ENCODE measurements around the gene NRIP3.
A peak's percentile ranks its signal among the peaks of the same experiment; 100 is the strongest.
"Not testable (repeated sequence)": the region's sequence is repeated elsewhere in the genome, so short reads cannot be mapped to it uniquely, and the experiment has no call there.

The NRIP3 gene

DNA sequence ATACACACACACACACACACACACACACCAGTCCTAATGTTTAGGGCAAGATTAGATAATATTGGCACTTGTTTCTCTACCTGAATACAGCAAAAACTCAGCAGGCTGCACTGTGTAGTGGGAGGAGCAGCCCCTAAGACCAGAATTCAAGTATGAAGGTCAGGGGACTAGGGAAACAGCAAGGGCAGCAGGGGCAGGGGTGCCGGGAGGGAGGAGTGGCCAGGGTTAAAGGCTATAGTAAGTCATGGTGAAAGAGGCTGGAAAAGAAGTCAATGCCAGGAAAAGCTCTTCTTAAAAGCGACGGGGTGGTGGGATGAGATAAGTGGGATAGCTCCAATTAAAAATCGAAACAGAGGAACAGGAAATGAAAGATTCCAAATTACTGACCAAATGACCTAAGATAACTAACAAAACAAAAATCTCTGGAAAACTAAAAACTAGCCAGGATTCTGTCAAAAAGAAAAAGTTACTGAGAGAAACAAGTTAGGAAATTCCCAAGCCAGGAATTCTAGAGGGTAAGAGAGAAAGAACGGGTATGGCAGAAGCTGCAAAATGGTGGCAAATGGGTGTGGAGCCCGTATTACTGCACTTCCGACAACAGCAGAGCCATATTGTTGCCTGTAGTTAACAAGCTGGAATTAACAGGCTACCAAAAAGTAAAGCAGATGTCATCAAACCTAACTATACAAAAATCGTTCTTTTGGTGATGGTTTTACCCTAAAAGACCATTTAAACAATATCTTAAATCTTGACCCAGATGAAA, 62.3 kb downstream of the NRIP3 start:
- Histone ChIP-seq H3K4me3 (ENCODE audit: insufficient read length, low read depth) (no peak overlapping the region), H3K27me3 (ENCODE audit: insufficient read depth, insufficient read length) (no peaks in the 10 kb centered on the region), H3K9me3 (ENCODE audit: insufficient read depth, low read length) (no peaks in the 10 kb centered on the region), H3K36me3 (ENCODE audit: insufficient read depth, insufficient read length, low read length) (peaks cover 3% of the 10 kb centered on the region), H3K4me1 (ENCODE audit: insufficient read depth, insufficient read length) (no peaks in the 10 kb centered on the region), H3K9ac (ENCODE audit: insufficient read length, low read depth) (no peak overlapping the region)
- no peak for DNase-seq (ENCODE audit: low read depth, low spot score)
- TF ChIP-seq ZNF274 (IDR thresholded peaks at IDR 0.05; ENCODE audit: low read depth, low read length): no peak
- TF ChIP-seq SUZ12 (IDR thresholded peaks at IDR 0.05; ENCODE audit: extremely low read depth, insufficient read depth, insufficient read length): no peak
- TF ChIP-seq YY1 (IDR thresholded peaks at IDR 0.05; ENCODE audit: insufficient read depth, insufficient read length): no peak

DNA sequence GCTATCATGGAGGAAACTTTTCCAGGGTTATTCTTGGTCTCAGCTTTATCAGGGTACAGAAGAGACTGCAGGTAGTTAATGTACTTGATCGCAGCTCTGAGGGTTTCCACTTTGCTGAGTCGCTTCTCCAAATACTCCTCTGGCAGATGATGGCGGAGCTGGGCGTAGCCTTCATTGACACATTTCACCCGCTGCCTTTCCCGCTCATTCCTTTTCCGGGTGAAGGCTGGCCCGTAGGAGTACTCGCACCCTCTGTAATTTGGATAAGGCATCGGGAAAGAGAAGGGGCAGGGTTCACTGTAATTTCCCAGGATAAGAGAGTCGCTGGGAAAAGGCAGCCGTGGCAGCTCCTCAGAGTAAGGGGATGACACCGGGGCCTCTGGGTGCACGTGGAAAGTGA, 66.1 kb downstream of the NRIP3 start:
- H3K4me3 ChIP-seq (ENCODE audit: insufficient read length, low read depth): no peak overlapping the region
- no peak for DNase-seq (ENCODE audit: low read depth, low spot score)
- TF ChIP-seq YY1 (IDR thresholded peaks at IDR 0.05; ENCODE audit: insufficient read depth, insufficient read length) (no peak), SUZ12 (IDR thresholded peaks at IDR 0.05; ENCODE audit: extremely low read depth, insufficient read depth, insufficient read length) (no peak), ZNF274 (IDR thresholded peaks at IDR 0.05; ENCODE audit: low read depth, low read length) (no peak)
- no peaks in the 10 kb centered on the region for H3K9me3 ChIP-seq (ENCODE audit: insufficient read depth, low read length)
- no peak overlapping the region for H3K9ac ChIP-seq (ENCODE audit: insufficient read length, low read depth)
- H3K4me1 ChIP-seq (ENCODE audit: insufficient read depth, insufficient read length): peaks cover 3% of the 10 kb centered on the region
- H3K36me3 ChIP-seq (ENCODE audit: insufficient read depth, insufficient read length, low read length): peaks cover 3% of the 10 kb centered on the region
- H3K27me3 ChIP-seq (ENCODE audit: insufficient read depth, insufficient read length): no peaks in the 10 kb centered on the region

DNA sequence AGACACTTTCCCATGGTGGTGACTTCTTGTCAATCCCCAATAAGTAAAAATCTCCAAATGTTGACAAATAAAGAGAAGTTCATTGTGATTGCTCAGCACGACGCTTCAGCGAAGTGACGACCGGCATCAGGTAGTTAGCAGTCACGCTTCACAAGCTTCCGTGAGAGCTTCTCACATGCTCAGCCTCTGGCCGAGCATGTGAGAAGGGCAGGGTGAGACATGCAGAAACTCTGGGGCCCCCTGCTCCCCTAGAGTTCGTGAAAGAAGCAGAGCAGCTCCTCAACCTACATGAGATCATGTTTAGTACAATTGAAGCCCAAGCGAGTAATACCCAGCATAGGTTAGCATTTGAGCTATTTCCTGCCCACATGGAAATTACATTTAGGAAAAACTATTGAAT, 66.6 kb downstream of the NRIP3 start:
- peaks cover 6% of the 10 kb centered on the region for H3K36me3 ChIP-seq (ENCODE audit: insufficient read depth, insufficient read length, low read length)
- H3K4me1 ChIP-seq (ENCODE audit: insufficient read depth, insufficient read length): peaks cover 7% of the 10 kb centered on the region
- H3K9ac ChIP-seq (ENCODE audit: insufficient read length, low read depth): no peak overlapping the region
- TF ChIP-seq YY1 (IDR thresholded peaks at IDR 0.05; ENCODE audit: insufficient read depth, insufficient read length) (no peak), SUZ12 (IDR thresholded peaks at IDR 0.05; ENCODE audit: extremely low read depth, insufficient read depth, insufficient read length) (no peak), ZNF274 (IDR thresholded peaks at IDR 0.05; ENCODE audit: low read depth, low read length) (no peak)
- DNase-seq (ENCODE audit: low read depth, low spot score): no peak
- no peaks in the 10 kb centered on the region for H3K27me3 ChIP-seq (ENCODE audit: insufficient read depth, insufficient read length)
- H3K9me3 ChIP-seq (ENCODE audit: insufficient read depth, low read length): no peaks in the 10 kb centered on the region
- H3K4me3 ChIP-seq (ENCODE audit: insufficient read length, low read depth): no peak overlapping the region

DNA sequence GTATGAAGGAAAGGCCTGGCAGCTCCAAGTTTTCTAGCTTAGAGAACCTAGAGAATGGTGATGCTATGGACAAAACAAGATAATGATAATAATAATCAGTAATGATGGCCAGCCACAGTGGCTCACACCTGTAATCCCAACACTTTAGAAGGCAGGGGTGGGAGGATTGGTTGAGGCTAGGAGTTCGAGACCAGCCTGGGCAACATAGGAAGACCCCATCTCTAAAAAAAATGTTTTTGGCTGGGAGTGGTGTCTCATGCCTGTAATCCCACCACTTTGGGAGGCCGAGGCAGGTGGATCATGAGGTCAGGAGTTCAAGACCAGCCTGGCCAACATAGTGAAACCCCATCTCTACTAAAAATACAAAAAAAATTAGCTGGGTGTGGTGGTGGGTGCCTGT, 68.0 kb downstream of the NRIP3 start:
- H3K9ac ChIP-seq (ENCODE audit: insufficient read length, low read depth); H3K4me3 ChIP-seq (ENCODE audit: insufficient read length, low read depth); H3K36me3 ChIP-seq (ENCODE audit: insufficient read depth, insufficient read length, low read length); H3K4me1 ChIP-seq (ENCODE audit: insufficient read depth, insufficient read length); H3K9me3 ChIP-seq (ENCODE audit: insufficient read depth, low read length); DNase-seq (ENCODE audit: low read depth, low spot score); H3K27me3 ChIP-seq (ENCODE audit: insufficient read depth, insufficient read length): not testable (repeated sequence)

DNA sequence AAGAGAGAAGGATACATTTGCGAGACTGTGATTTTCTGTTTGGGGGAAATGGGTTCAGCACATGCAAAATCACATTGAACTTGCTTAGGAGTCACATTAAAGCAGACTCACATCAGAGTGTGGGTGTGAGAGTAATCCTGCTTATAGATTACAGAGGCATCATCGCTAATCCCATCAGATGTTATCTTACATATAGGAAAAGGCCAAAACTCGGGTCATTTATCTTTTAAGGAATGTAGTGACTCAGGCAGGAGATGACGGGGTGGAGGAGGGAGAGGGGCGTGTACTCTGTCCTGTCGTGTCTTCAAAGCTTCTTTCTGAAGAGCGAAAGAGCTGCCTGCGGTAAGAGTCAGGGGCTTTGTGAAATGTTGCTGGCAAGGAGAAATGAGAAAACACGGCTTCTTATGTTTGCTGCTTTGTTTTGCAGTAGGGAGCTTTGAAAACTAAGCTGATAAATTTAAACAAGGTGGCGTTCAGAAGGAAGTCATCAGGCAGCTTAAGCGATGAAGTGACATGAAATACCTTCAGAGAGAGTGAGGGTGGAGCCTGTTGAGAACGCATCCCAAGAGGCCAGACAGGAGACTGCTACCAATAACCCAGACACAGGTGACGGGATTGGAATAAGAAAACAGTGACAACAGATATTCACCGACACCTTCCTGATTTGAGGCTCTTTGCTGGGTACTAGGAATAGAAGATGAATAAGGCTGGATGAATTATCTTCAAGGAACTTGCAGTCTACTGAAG, 68.9 kb downstream of the NRIP3 start:
- Histone ChIP-seq H3K9ac (ENCODE audit: insufficient read length, low read depth) (no peak overlapping the region), H3K36me3 (ENCODE audit: insufficient read depth, insufficient read length, low read length) (peaks cover 8% of the 10 kb centered on the region), H3K4me1 (ENCODE audit: insufficient read depth, insufficient read length) (peaks cover 9% of the 10 kb centered on the region), H3K27me3 (ENCODE audit: insufficient read depth, insufficient read length) (no peaks in the 10 kb centered on the region), H3K9me3 (ENCODE audit: insufficient read depth, low read length) (no peaks in the 10 kb centered on the region), H3K4me3 (ENCODE audit: insufficient read length, low read depth) (no peak overlapping the region)
- no peak for TF ChIP-seq ZNF274 (IDR thresholded peaks at IDR 0.05; ENCODE audit: low read depth, low read length)
- no peak for TF ChIP-seq SUZ12 (IDR thresholded peaks at IDR 0.05; ENCODE audit: extremely low read depth, insufficient read depth, insufficient read length)
- no peak for TF ChIP-seq YY1 (IDR thresholded peaks at IDR 0.05; ENCODE audit: insufficient read depth, insufficient read length)
- no peak for DNase-seq (ENCODE audit: low read depth, low spot score)

DNA sequence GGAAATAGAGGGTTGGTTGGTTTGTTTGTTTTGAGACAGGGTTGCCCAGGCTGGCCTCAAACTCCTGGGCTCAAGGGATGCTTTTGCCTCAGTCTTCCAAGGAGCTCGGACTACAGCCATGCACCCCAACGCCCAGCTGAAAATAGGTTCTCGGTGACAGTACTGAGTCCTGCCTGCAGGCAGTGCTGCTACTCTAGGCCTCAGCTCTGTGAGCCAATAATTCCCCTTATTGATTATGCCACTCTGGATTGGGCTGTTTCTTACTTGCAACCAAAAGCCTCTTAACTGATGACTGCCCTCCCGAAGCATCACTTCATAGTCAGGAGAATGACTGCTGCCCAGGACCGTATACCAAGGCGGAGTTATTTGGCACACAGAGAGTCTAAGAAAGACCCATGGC, 69.9 kb downstream of the NRIP3 start:
- Histone ChIP-seq H3K9ac (ENCODE audit: insufficient read length, low read depth) (no peak overlapping the region), H3K36me3 (ENCODE audit: insufficient read depth, insufficient read length, low read length) (peaks cover 15% of the 10 kb centered on the region), H3K4me1 (ENCODE audit: insufficient read depth, insufficient read length) (peaks cover 9% of the 10 kb centered on the region), H3K4me3 (ENCODE audit: insufficient read length, low read depth) (no peak overlapping the region), H3K9me3 (ENCODE audit: insufficient read depth, low read length) (no peaks in the 10 kb centered on the region), H3K27me3 (ENCODE audit: insufficient read depth, insufficient read length) (no peaks in the 10 kb centered on the region)
- DNase-seq (ENCODE audit: low read depth, low spot score): no peak
- no peak for TF ChIP-seq YY1 (IDR thresholded peaks at IDR 0.05; ENCODE audit: insufficient read depth, insufficient read length)
- TF ChIP-seq SUZ12 (IDR thresholded peaks at IDR 0.05; ENCODE audit: extremely low read depth, insufficient read depth, insufficient read length): no peak
- no peak for TF ChIP-seq ZNF274 (IDR thresholded peaks at IDR 0.05; ENCODE audit: low read depth, low read length)

DNA sequence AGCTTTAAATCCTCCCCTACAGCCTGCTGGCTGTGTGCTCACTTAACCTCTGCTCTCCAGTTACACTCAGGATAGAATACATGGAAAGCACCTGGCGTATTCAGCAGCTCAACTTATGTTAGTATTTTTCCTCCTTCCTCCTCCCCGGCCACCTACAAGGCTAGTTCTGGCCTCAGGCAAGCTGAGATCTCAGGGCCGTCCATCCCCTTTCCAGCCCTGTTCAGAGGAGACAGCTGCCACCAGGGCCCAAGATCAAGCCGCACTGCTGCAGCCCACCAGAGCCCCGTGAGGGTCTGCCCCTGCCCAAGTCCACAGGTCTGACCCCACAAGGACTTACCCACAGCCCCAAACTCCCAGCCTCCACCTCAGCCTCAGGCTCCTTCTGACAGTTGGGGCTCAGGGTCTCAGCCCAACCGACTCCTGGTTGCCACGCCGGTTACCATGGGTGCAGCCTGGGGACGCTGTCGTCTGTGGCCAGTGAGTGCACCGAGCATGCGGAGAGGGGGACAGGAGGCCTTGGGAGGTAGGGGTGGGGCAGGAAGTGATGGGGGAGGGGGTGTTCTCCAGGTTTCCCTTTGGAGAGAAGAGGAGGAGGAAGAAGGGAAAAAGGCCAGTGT, 71.1 kb downstream of the NRIP3 start, which contains the start of gene C11orf16:
Gene C11orf16 (minus strand): TSS at position 384 of the 617 bp plus-strand sequence. CDS start 639 bp downstream, outside the sequence.
- H3K4me1 ChIP-seq (ENCODE audit: insufficient read depth, insufficient read length): peaks cover 9% of the 10 kb centered on the region
- no peak for DNase-seq (ENCODE audit: low read depth, low spot score)

More for the DNA sequence above, 71.1 kb downstream of the NRIP3 start, which contains the start of gene C11orf16:
- Histone ChIP-seq H3K27me3 (ENCODE audit: insufficient read depth, insufficient read length) (no peaks in the 10 kb centered on the region), H3K9ac (ENCODE audit: insufficient read length, low read depth) (peak within 1 kb of the TSS; percentile 10), H3K36me3 (ENCODE audit: insufficient read depth, insufficient read length, low read length) (peaks cover 15% of the 10 kb centered on the region), H3K4me3 (ENCODE audit: insufficient read length, low read depth) (no peak within 1 kb of the TSS), H3K9me3 (ENCODE audit: insufficient read depth, low read length) (no peaks in the 10 kb centered on the region)
- TF ChIP-seq SUZ12 (IDR thresholded peaks at IDR 0.05; ENCODE audit: extremely low read depth, insufficient read depth, insufficient read length) (no peak), ZNF274 (IDR thresholded peaks at IDR 0.05; ENCODE audit: low read depth, low read length) (no peak), YY1 (IDR thresholded peaks at IDR 0.05; ENCODE audit: insufficient read depth, insufficient read length) (no peak)

All from NT2/D1 (cell line).